SW 1271 (cell line): ENCODE results near the gene PIGH.
A peak's percentile ranks its signal among the peaks of the same experiment; 100 is the strongest.
"Not testable (repeated sequence)": the region's sequence is repeated elsewhere in the genome, so short reads cannot be mapped to it uniquely, and the experiment has no call there.

Experiments
- DNase-seq, 2 experiments: peaks; one replicate each; lab custom pipeline; 2025; lab: John Stamatoyannopoulos, UW

PIGH gene

DNA sequence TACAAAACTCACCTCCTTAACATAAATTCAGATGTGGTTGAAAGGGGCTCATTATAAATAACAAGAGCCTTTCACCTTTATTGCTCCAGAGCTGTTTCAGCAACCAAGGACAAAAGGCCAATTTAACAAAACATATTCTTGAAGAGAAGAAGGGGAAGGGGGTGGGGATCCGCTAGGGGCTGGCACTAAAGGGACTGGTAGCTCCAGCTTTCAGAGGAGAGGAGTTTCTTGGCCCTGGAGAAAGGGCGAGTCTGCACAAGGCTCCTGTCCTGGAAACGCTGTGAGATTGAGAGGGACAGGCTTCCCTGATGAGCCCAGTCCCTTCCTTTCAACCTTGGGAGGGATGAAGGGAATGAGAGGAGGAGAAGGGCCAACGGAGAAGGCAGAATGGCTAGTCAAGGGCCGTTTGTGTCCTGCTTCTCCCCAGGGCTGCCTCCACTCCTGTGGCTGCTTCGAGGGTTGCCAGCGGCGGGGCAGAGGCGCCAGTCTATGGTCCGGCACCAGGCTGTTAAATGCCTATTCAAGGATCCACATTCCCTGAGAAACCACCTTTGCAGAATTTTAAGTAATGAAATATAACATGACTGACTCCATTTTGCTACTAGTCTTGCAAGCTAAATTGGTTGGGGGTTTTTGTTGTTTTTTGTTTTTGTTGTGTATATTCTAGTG is 9.7 kb upstream of the PIGH start:
- no peak for DNase-seq

DNA sequence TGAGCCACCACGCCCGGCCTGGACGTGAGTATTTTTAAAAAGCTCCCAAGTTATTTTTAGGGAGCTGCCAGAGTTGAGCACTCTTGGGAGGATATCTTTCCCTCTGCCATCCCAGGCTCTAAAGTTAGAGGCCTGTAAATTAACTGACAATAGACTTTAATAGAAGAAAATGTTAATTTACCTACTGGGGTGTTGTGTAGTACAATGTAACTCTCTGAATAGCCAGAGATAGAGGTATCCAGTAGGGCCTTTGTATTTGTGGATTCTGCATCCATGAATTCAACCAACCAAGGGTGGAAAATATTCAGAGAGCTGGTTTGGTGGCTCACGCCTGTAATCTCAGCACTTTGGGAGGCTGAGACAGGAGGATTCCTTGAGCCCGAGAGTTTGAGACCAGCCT is 7.6 kb upstream of the PIGH start:
- DNase-seq = no peak

GRCh38 chr14:67602995-67603545 is 3.0 kb upstream of the PIGH start:
- DNase-seq = no peak

DNA sequence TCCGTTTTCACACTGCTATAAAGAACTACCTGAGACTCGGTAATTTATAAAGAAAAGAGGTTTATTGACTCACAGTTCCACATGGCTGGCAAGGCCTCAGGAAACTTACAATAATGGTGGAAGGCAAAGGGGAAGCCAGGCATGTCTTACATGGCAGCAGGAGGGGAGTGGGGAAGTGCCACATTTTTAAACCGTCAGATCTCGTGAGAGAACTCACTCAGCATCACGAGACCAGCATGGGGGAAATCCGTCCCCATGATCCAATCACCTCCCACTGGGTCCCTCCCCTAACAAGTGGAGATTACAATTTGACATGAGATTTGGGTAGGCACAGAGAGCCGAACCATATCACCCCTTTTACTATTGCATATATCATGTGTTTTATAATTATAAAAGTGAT is 2.0 kb upstream of the PIGH start:
- no peak for DNase-seq

GRCh38 chr14:67600562-67600974 is 500 bp upstream of the PIGH start:
- not testable (repeated sequence) for DNase-seq

DNA sequence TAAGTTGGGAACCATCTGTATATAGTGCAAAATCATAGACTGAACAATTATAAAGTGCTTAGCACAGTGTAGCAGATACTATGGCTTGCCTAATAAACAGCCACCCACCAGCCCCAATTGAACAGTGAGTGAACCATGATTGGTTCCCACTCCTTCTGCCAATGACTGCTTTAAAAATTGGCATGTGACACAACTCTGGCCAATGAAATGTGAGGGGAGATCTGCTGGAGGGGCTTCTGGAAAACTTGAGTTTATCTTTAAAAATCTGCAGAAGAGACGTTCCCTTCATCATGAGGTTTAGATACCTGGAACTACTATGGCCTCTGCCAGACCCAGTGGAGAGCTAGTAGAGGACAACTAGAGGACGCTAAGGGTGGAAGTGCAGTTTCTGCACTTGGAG is 4.7 kb downstream of the PIGH start:
- DNase-seq = no peak

GRCh38 chr14:67593650-67594049 is 6.4 kb downstream of the PIGH start:
- not testable (repeated sequence) for DNase-seq

GRCh38 chr14:67589204-67589770 is 10.8 kb downstream of the PIGH start:
- no peak for DNase-seq

DNA sequence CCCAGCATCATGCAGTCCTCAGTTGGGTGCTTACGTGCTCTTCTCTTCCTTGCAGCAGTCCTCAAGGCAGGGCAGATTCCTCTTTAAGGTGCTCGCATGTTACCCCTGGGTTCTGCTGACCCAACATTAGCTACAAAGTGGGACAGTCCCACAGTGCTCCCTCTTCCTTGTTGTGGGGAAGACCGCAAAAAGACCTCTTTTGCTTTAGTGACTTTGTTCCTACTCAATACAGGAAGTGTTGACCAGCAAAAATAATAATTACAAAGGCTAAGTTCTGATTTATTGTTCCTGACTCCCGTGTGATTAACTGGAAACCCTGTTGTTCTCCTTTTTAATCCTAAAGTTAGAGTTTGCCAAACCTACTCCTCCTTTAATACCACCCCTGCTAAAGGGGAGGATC is 13.7 kb downstream of the PIGH start:
- no peak for DNase-seq

DNA sequence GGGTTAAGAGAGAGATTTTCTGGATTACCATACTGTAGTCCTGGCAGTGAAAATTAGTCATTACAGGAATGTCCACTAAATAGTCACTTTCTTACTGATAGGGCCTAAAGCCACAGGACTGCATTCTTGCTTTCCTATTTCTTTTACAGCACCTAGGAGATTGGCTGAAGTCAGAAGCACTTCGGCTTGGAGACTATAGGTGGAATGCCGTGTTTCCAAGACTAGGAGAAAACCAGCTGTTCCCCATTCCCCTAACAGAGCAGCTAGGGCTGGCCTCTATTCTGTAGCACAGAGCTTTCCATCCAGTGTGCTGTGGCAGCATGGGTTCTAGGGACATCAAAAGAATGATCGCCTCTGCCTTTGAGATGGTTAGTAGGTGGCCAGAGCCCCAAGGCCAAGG is 15.1 kb downstream of the PIGH start:
- no peak for DNase-seq

DNA sequence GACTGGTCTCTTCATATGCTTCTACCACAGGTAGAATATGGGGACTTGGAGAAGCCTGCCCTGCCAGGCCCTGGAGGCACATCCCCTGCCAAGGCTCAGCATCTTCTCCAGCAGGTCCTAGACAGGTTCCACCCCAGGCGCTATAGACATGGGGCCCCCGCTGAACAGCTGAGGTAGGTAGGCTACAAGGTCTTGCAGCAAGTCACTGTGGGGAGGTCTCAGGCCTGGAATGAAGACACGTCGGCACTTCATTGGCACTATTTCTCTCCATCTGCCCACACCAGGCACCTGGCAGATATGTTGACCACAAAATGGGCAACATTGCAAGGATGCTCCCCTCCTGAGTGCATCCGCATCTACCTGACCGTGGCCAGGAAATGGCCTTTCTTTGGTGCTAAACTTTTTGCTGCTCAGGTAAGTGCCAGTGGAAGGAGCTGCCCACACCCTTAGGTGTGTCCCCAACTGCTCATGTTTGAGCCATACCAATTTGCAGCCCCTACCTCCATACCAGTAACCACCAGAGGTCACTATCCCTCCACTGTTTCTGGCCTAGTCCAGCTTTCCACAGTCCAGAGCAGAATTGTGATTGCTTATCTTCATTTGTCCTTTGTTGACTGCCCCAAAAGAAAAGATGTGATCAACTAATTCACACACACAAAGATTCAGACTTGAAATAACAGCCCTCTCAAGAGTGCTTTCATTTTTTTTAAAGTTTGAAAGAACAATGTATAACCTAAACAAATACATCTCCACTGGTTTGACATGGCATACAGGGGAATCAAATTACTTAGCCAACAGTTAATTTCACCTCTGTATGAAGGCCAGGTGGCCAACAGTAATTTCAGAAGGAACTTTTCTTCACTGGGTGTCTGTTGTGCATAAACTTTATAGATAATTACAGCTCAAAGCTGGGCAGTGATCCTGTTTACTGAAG is 16.1 kb downstream of the PIGH start:
- DNase-seq = peak in 1 of 2 experiments; percentile 48

DNA sequence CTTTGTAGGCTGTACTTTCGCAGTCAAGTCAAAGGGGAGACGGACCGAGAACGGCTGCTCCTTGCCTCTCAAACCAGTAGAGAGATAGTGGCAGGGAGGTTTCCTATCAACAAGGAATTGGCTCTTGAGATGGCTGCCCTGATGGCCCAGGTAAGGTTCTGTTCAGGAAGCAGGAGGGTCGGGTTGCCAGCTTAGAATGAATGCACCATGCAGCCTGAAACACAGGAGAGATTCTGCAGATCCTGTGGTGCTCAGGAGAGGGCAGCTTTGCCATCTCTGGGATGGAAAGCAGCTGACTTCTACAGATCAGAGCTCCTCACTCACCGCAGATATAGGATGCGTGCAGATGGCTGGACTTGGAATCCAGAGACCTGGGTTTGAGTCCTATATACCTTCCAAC is 18.0 kb downstream of the PIGH start:
- DNase-seq = no peak

- DNase-seq = no peak
Observed at GRCh38 chr14:67581643-67582042, 18.4 kb downstream of the PIGH start.

- no peak for DNase-seq
Observed at GRCh38 chr14:67580336-67581171, 19.5 kb downstream of the PIGH start.

DNA sequence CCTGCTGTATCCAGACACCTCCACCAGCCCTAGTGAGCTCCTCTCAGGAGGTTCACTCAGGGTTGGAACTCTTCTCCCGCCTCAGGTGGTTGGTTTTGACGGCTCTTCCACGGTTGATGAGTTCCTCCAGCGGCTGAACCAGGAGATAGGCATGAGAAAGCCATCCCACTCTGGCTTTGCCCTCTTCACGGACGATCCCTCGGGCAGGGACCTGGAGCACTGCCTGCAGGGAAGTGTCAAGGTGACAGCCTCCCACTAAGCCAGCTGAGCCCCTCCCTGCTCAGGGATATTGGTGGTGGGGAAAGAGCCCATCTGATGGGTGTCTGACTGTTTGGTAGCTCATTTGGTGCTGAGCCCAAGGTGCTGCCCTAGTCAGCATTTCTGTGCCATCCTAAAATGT is 20.4 kb downstream of the PIGH start:
- DNase-seq = no peak

- no peak for DNase-seq
Observed at GRCh38 chr14:67579040-67579439, 21.0 kb downstream of the PIGH start.

- no peak for DNase-seq
Observed at GRCh38 chr14:67577909-67578749, 21.9 kb downstream of the PIGH start.

DNA sequence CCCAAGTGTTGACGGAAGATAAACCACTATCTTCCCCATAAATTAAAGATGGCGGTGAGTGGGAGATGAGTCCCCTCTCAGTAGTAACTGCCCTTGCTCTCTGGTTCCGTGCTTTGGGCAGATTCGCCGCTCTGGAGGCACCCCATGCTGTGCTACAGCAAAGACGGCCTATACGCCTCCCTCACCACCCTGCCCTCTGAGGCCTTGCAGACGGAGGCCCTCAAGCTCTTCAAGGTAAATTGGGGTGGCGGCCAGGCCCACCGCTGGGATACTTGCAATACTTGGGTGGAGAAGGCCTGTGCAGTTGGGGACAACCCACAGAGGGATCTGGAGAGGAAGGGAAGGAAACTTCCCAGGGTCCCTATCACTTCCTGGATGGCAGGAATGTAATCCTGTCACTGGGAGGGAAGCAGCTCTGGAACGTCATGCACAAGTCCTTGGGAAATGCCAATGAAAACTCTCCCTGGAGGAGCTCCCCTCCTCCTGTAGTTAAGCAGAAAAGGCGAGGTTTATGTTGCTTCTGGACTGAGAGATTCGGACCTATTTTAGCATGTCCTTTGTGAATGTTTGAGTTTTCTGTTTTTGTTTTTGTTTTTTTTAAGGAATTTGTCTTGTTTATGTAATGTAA is 22.8 kb downstream of the PIGH start:
- DNase-seq = no peak

DNA sequence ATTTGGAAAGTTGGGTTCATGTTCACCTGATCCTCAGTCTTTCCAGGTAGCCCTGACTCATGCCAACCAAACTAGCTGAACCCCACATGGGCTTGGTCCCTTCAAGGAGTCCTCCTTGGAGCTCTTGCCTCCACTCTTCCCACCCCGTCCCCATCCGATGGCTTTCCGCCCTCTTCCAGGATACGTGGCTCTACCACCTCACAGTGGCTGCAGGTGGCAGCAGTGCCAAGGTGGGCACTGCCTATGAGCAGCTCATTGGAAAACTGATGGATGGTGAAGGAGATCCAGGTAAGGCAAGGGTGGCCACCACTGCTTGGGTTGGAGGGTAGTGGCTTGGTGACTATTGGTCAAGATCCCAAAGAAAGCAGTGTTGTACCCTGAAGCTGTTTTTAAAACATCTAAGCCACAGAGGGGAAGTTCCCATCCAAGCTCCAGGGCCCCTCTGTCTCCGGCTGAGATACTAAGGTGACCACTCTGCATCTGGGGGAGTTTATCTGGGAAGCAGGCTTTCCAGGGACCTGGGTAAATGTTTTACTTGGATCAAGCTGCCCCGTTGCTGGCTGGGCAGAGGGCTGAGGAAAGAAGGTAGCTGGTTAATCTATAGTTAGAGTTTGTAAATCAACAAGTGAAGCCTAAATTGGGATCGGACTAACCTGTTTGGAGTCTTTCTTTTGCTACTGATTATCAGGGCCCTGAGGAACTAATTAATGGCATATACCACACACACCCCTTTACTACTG is 23.7 kb downstream of the PIGH start:
- no peak for DNase-seq

DNA sequence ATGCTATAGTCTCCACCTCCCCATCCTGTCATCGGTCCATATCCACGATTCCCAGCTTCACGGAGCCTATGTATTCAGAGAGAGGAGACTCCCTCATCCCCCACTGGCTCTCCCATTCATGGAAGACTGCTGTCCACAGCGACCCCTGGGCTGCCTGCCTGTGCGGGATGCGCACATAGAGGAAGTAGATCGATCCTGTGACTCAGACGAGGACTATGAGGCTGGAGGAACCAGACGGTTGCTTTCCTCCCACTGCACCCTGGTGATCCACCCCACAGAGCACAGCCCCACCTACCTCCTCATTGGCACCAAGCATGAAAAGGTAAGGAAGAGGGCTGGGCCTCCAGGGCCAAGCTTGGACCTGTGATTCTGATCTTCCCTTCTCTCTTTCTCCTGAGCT is 24.4 kb downstream of the PIGH start:
- DNase-seq = no peak
